ENCODE measurements around the gene RAB3GAP1. TPM values are rescaled to one million over a fixed set of nuclear protein-coding genes. Genes with fewer than 3 reads are reported as not detected.
A peak's percentile ranks its signal among the peaks of the same experiment; 100 is the strongest.

RAB3GAP1 gene
- total RNA-seq, 1 donor from 2014 or later: 71.2 TPM

GRCh38 chr2:135169900-135170753 lies 118.0 kb downstream of the RAB3GAP1 start:
- Histone ChIP-seq H3K4me1 (no peaks in the 10 kb centered on the region), H3K9ac (no peak overlapping the region), H2AFZ (replicated peaks) (no peak overlapping the region), H3F3A (ENCODE audit: low read depth) (no peaks in the 10 kb centered on the region), H3K27me3 (no peaks in the 10 kb centered on the region), H3K9me3 (ENCODE audit: low read depth) (no peaks in the 10 kb centered on the region), H3K4me3 (no peak overlapping the region), H3K79me2 (ENCODE audit: low read depth) (no peaks in the 10 kb centered on the region), H3K27ac (no peak overlapping the region), H3K4me2 (no peak overlapping the region), H4K20me1 (ENCODE audit: low read depth) (no peaks in the 10 kb centered on the region), H3K36me3 (peaks cover 5% of the 10 kb centered on the region)
- DNase-seq (ENCODE audit: low spot score): no peak
- Mint-ChIP-seq H3K9me3 (no peaks in the 10 kb centered on the region), H3K36me3 (peaks cover 44% of the 10 kb centered on the region), H3K4me3 (no peak overlapping the region), H3K27me3 (ENCODE audit: insufficient read depth, low read depth) (peaks cover 2% of the 10 kb centered on the region), H3K4me1 (peaks cover 4% of the 10 kb centered on the region), H3K27ac (peak overlapping the region; percentile 42)
- TF ChIP-seq CTCF (IDR thresholded peaks at IDR 0.05) (no peak), EZH2phosphoT487 (IDR thresholded peaks at IDR 0.05) (no peak), EZH2 (IDR thresholded peaks at IDR 0.05) (no peak)

GRCh38 chr2:135174049-135174809 lies 122.1 kb downstream of the RAB3GAP1 start:
- no peaks in the 10 kb centered on the region for H3K4me1 Mint-ChIP-seq
- DNase-seq (ENCODE audit: low spot score): no peak
- no peaks in the 10 kb centered on the region for H3K27me3 ChIP-seq
- no peak overlapping the region for H2AFZ ChIP-seq (replicated peaks)
- H3K27ac Mint-ChIP-seq: no peak overlapping the region
- no peaks in the 10 kb centered on the region for H3K79me2 ChIP-seq (ENCODE audit: low read depth)
- H3K9me3 Mint-ChIP-seq: peaks cover 17% of the 10 kb centered on the region
- no peaks in the 10 kb centered on the region for H3F3A ChIP-seq (ENCODE audit: low read depth)
- H3K36me3 ChIP-seq: no peaks in the 10 kb centered on the region
- H3K9me3 ChIP-seq (ENCODE audit: low read depth): peaks cover 4% of the 10 kb centered on the region
- H4K20me1 ChIP-seq (ENCODE audit: low read depth): no peaks in the 10 kb centered on the region
- H3K9ac ChIP-seq: no peak overlapping the region
- no peaks in the 10 kb centered on the region for H3K4me1 ChIP-seq
- H3K4me3 ChIP-seq: no peak overlapping the region
- no peak overlapping the region for H3K4me2 ChIP-seq
- no peak overlapping the region for H3K27ac ChIP-seq
- peaks cover 52% of the 10 kb centered on the region for H3K36me3 Mint-ChIP-seq
- no peak overlapping the region for H3K4me3 Mint-ChIP-seq
- TF ChIP-seq CTCF (IDR thresholded peaks at IDR 0.05): no peak
- H3K27me3 Mint-ChIP-seq (ENCODE audit: insufficient read depth, low read depth): peaks cover 2% of the 10 kb centered on the region

- DNase-seq (ENCODE audit: low spot score): no peak
- no peak overlapping the region for H3K4me2 ChIP-seq
- no peak overlapping the region for H3K4me3 ChIP-seq
- Mint-ChIP-seq H3K27me3 (ENCODE audit: insufficient read depth, low read depth) (peaks cover 2% of the 10 kb centered on the region), H3K4me3 (no peak overlapping the region), H3K9me3 (peaks cover 17% of the 10 kb centered on the region), H3K36me3 (peaks cover 48% of the 10 kb centered on the region), H3K27ac (no peak overlapping the region), H3K4me1 (no peaks in the 10 kb centered on the region)
- H3K79me2 ChIP-seq (ENCODE audit: low read depth): no peaks in the 10 kb centered on the region
- TF ChIP-seq EZH2 (IDR thresholded peaks at IDR 0.05) (no peak), EZH2phosphoT487 (IDR thresholded peaks at IDR 0.05) (no peak), CTCF (IDR thresholded peaks at IDR 0.05) (no peak)
- no peak overlapping the region for H3K27ac ChIP-seq
- H3K27me3 ChIP-seq: no peaks in the 10 kb centered on the region
- H3K9ac ChIP-seq: no peak overlapping the region
- no peak overlapping the region for H2AFZ ChIP-seq (replicated peaks)
- no peaks in the 10 kb centered on the region for H3K4me1 ChIP-seq
- no peaks in the 10 kb centered on the region for H3F3A ChIP-seq (ENCODE audit: low read depth)
- peaks cover 4% of the 10 kb centered on the region for H3K9me3 ChIP-seq (ENCODE audit: low read depth)
- no peaks in the 10 kb centered on the region for H3K36me3 ChIP-seq
- H4K20me1 ChIP-seq (ENCODE audit: low read depth): no peaks in the 10 kb centered on the region
These were observed 122.7 kb downstream of the RAB3GAP1 start for GRCh38 chr2:135174810-135175093.
